Stimulated activated CD4-positive, alpha-beta T cell treated with anti-CD3 and anti-CD28 coated beads, Interleukin-12 subunit alpha, Interleukin-12 subunit beta, amount 100 ng/mL, for 4 hours (primary cell): ENCODE data around the gene LRCOL1.

Experiments used
- DNase-seq: peaks from one replicate; pipeline ENCODE4 v3.0.0-alpha.2; 2020

LRCOL1 gene

GRCh38 chr12:132561427-132562156 lies 48.8 kb downstream of the LRCOL1 start:
- no peak for DNase-seq

GRCh38 chr12:132560614-132561426 lies 49.6 kb downstream of the LRCOL1 start:
- peak; percentile 82 for DNase-seq

GRCh38 chr12:132560364-132560613 lies 50.1 kb downstream of the LRCOL1 start:
- DNase-seq, result peak; percentile 38

- DNase-seq, result peak; percentile 59
Observed at GRCh38 chr12:132559652-132560363, 50.6 kb downstream of the LRCOL1 start.

GRCh38 chr12:132558861-132559623 lies 51.3 kb downstream of the LRCOL1 start:
- no peak for DNase-seq

- DNase-seq, result no peak
Observed at GRCh38 chr12:132558042-132558856, 52.1 kb downstream of the LRCOL1 start.

- no peak for DNase-seq
Observed at GRCh38 chr12:132557291-132558015, 52.9 kb downstream of the LRCOL1 start.

- no peak for DNase-seq
Observed at GRCh38 chr12:132556801-132557200, 53.6 kb downstream of the LRCOL1 start.

GRCh38 chr12:132556216-132556615 lies 54.2 kb downstream of the LRCOL1 start:
- DNase-seq, result no peak

GRCh38 chr12:132555686-132556085 lies 54.7 kb downstream of the LRCOL1 start:
- DNase-seq, result no peak

GRCh38 chr12:132554845-132555630 lies 55.3 kb downstream of the LRCOL1 start:
- DNase-seq, result no peak
